ENCODE data around the gene RHBDD1.

RHBDD1 gene

DNA sequence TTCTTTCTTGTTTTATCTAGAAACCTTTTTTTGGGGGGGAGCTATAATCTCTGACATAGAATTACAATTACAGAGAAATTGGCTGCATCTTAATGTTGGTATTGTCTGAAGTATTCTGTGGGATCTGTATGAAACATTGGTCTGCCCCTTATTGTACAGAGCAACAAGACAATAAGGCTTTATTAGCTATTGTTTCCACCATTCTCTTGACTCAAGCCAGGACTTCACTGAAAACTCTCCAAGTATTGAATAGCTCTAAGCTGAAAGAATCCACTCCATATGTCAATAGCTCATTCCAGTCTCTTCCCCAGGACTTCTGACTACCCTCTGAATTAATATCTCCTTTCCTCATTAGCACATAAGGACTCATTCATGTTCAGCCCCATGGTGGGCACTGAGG, 77.8 kb downstream of the RHBDD1 start:
- no peak for DNase-seq (ENCODE audit: low read depth, low spot score)

DNA sequence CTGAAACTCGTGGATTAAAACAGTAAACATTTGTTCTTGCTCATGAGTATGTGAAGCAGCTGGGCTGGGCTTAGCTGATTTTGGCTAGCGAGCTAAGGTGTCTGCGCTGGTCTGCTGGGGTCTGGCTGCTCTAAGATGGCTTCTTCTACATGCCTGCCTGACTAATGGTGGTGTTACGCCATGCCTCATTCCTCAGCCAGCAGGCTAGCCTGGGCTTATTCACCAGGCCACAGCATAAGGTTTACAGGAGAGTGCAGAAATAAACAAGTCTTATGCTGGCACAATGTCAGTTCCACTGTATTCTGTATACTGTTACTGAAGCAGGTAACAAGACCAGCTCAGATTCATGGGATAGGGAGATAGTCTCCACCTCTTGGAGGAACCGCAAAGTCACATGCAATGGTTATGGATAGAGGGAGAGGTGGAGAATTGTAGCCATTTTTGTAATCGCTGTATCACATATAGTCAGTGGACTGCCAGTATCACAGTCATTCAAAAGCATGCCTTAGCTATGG, 80.0 kb downstream of the RHBDD1 start:
- no peak for DNase-seq (ENCODE audit: low read depth, low spot score)

DNA sequence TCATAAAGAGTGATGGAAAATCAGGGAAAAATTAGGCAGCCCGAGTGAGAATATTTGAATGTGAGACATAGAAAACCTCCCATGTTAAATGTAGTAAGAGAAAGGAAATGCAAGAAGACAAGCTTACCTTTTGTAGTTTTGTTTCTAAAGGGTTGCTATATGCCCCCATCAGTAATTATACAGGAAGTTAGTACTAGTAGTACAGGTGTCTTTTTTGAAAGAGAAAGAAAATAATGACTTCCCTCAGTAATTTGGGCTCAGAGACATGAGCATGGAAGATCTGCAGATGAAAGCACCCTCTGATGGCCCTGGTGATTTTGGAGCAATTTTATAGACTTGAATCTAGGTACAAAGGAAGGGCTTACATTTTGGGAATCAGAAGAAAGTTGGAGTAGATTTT, 80.8 kb downstream of the RHBDD1 start:
- no peak for DNase-seq (ENCODE audit: low read depth, low spot score)

DNA sequence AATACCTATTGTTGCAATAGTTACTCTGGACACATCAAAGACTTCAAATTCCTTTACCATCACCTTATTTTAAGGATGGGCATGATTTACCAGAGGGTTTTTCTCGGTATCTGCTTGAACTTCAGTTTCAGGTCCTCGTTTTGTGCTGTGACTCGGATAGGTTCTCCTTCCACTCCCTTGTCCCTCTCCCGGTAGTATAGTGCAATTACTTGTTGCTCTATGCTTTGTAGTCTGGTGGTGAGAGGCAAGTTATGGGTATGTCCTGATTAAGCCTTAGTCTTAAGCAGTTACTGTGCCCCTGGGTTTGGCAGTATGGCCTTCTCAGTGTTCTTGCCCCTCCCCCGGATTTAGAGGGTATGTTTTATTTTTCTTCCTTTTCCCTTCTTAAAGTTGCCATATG, 96.6 kb downstream of the RHBDD1 start:
- no peak for DNase-seq (ENCODE audit: low read depth, low spot score)

DNA sequence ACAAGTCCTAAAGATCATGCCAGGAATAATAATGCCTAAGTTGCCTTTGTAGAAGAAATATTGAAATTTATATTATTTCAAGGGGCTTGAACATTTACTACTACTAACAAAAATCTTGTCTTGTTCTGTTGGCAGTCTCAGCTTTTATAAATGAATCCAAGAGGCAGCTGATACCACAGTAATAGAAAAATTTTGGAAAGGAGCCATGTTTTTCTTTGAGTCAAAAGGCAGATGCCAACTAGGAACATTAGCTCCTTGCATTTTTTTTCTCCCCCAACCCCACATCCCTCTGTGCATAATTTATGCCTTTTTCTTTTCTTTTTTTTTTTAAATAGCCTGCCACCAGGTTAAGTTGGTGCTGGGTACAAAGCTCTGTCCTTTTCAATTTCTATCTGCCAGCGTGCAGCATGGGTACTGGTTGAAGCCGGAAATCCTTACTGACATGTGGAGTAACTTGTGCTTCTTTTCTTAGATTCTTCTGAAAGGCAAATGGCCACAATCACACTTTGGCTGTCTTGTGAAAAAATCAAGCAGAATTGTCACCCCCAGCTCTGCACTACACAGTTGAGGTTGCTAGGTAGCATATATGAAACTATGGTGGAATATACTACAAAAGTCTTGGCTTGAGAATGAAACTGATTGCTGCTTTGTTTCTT, 98.8 kb downstream of the RHBDD1 start:
- DNase-seq (ENCODE audit: low read depth, low spot score) = no peak

DNA sequence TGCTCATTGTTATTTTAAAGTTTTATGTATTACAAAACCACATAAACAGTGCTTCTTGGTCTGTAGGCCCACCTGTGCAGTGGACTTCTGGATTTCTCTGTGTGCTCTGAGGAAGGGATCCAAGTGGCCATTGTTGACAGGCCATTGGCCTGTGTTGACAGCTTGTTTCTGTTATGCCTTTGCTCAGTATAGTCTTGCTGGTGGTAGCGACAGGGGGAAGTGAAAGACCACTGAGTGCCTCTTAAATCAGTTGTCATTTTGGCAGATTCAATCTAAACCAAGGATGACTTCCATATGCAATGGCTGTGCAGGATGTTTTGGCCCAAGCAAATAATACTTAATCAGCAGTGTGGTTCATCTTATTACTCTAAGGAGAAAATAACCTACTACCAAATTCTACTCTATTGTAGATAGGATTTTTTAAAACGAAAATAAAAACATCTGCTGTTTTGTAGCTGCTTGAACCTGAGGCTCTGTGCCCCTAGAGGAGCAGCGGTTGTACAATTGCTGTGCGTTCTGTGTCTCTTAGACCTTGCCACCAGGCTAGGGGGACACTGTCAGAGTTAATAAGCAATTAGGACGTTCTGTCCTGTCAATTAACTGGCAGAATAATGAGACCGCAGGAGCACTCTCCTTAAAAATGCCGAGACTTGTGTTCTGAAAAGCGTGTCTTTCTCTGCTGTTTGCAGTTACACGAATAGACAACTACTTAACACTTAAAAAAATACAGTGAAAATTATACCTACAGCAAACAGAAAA, 108.2 kb downstream of the RHBDD1 start:
- DNase-seq (ENCODE audit: low read depth, low spot score) = no peak

DNA sequence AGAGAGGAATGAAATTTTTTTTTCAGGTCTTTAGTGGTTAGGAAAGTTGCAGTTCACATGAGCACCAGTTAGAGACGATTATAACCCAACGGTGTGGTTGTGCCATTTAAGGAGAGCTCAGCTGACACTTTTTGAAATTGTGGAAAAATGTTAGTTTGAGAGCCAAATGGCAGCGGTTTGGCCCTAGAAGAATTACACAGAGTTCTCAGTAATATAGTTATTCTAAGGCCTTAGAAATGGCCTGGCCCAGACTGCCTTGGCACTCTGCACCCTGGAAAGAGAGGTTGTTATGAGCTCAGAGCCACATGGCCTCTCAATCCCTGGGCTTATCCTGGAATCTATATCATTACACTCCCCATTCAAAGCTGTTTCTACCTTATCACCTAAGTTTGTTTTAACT, 117.4 kb downstream of the RHBDD1 start:
- no peak for DNase-seq (ENCODE audit: low read depth, low spot score)

DNA sequence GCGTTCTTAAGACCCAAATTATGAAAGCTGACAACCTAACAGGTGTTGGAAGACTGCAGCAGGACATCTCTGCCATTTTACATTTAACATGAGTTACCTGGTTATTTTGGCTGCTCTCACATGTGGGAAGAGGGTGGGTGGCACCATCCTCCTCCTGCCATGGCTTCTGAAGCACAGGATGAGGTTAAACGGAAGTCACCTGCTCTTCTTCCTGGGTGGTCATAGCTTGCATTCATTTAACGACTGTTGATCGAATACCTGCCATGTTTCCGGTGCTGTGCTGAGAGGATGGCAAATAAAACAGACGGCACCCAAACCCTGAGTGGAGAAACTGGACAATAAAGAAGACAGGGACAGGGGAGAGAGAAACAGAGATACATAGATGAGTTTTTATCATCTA, 118.0 kb downstream of the RHBDD1 start:
- no peak for DNase-seq (ENCODE audit: low read depth, low spot score)

DNA sequence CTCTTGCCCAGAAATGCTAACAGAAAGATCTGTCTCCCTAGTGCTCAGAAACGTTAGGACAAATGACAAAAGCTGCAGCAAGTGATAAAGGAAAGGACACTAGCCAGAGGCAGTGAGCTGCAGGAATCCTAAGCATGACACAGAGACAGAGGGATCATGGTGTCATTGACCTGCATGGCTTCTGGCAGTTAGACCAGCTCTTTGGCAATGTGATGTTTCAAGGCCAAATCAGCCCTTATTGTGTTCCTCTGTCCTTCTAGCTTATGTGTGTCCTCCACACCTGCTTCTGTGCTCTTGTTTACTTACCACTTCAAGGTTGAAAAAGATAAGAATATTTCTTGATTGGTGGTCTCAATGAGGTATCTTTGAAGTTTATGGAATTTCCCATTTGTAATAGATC, 120.8 kb downstream of the RHBDD1 start:
- no peak for DNase-seq (ENCODE audit: low read depth, low spot score)

DNA sequence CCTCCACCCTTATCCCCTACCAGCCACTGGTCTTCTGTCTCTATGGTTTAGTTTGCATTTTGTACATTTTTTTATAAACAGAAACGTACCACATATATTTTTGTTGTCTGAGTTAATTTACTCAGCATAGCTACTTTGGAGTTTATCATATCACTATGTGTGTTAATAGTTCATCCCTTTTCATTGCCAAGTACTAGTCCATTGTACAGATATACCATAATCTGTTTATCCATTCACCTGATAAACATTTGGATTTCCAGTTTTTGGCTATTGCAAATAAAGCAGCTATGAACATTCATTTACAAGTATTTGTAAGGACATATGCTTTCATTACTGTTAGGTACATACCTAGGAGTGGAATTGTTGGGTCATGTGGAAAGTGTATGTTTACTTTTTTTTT, 123.6 kb downstream of the RHBDD1 start:
- no peak for DNase-seq (ENCODE audit: low read depth, low spot score)

DNA sequence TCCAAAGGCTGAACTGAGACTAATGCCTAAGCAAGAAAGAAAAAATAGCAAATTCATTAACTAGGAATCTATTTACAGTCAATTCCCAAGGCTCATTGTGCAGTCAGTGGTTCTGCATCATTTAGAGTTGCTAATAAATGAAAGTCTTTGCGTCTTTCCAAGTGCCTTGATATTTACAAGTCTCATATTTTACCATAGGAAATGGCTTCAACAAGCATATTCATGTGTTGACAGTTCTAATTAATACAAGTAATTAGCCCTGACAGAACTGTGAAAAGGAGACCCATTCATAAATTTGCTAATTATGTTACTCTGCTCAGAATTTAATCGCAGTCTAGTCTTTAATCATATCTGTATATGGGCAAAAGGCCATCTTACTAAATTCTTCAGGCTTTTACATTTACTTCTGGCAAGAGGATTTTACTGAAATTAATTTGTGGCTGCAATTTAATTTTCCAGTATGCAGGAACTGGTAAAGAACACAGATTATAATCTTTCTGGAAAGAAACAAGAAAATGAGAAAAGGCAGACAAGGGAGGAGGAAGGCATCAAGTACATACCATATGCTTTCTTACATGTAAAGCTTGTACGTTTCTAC, 126.4 kb downstream of the RHBDD1 start:
- DNase-seq (ENCODE audit: low read depth, low spot score) = no peak

DNA sequence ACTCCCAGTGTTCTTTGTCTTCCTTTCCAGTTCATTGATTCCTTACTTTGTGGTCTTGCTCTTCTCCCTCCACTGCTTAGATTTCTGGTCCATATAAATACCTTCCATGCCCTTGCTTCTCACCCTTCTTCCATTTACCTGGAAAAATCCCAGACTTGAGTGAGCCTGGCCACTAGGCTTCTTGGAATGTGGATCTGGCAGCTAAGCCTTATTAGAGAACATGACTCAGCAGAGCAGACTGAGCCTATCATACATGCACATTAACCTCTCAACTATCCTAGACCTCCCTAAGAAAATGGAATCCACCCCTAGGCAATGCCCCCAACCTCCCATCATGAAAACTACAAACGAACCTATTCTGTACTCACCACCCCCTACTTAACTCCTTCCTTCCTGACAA, 127.7 kb downstream of the RHBDD1 start:
- DNase-seq (ENCODE audit: low read depth, low spot score) = no peak

DNA sequence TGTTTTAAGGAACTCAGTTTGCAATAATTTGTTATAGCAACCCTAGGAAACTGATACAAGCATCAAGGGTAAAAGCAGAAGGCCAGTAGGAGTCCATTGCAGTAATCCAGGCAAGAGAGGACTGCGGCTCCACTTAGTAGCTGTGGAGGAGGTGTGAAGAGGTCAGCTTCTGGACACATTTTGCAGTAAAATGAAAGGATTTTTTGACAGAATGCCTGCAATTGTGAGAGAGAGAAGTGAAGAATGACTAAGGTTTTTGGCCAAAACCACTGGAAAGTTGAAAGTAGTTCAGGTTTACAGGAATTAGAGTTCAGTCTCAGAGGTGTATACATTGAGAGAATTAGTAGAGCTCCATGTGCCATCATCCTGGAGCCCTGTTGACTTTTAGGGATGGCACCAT, 129.5 kb downstream of the RHBDD1 start:
- no peak for DNase-seq (ENCODE audit: low read depth, low spot score)

DNA sequence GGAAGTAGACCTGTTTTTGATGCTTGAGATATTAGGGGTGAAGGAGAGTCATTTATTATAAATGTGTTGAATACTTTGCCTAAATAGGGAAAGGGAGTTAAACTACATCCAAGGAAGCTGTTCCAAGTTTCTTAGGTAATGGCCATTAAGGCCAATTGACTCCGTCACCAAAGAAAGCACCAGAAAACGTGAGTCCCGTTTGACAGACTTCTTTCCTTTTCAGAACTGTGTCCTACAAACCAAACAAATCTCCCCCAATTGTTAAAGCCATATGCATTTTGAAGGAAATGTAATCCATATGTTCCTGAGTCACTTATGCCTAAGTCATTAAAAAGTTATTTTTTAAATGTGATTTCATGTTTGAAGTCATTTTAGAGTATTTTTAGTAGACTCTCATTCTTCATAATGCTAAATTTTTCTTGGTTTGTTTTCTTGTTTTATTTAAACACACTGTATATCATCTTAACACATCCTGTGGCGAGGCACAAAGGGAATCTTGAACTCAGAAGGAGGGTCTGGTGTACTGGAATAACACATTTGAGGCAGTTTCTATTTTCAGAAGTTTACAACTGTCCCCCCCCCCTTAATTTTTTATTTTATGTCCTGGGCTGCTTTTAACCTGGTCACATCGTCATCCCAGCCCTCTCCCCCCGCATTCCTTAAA, 133.7 kb downstream of the RHBDD1 start:
- no peak for DNase-seq (ENCODE audit: low read depth, low spot score)

DNA sequence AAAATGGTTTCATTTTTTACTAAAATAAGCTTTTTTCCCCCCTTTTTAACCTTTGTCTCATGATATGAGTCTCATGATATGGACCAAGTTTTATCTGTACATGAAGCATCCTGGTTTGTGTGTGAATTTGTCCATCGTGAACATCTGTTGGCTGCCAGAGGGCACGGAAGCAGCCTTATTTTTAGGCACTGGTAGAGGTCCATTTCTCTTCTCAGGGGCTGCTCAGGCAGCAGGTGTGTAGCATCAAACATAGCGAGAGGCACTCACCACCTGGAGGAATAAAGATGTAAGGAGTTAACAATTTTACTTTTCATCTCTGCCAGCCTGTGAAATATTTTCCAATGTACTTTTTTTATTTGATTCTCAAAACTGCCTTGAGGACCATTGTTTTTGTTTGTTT, 134.5 kb downstream of the RHBDD1 start:
- DNase-seq (ENCODE audit: low read depth, low spot score) = no peak

DNA sequence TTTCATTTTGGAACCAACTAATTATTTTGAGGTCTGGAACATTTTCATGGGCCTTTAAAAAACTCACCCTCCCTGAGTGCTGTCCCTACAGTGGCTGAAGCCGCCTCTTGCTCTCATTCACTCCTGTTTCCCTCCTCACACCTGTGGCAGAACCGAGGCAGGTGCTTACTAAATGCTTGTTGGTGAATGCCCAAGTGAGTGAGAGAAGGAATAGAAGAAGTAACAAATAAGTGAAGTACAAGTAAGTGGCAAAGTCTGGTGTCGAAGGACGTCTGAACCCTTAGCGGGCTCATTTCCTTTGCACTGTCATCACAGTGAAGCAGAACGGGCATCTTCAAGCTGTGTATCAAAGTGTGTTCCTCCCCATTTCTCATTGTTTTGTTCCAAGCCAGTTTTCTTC, 135.2 kb downstream of the RHBDD1 start:
- no peak for DNase-seq (ENCODE audit: low read depth, low spot score)

DNA sequence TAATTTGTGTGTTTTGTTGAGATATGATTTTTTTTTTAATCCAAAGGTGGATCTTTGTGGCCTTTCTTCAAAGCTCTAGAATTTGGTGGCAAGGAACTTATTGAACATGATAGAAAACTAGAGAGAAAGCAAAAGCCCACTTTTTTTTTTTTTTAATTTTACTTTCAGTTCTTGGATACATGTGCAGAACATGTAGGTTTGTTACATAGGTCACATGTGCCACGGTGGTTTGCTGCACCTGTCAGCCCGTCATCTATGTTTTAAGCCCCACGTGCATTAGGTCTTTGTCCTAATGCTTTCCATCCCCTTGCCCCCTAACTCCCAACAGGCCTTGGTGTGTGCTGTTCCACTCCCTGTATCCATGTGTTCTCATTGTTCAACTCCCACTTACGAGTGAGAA, 135.9 kb downstream of the RHBDD1 start:
- DNase-seq (ENCODE audit: low read depth, low spot score) = no peak

DNA sequence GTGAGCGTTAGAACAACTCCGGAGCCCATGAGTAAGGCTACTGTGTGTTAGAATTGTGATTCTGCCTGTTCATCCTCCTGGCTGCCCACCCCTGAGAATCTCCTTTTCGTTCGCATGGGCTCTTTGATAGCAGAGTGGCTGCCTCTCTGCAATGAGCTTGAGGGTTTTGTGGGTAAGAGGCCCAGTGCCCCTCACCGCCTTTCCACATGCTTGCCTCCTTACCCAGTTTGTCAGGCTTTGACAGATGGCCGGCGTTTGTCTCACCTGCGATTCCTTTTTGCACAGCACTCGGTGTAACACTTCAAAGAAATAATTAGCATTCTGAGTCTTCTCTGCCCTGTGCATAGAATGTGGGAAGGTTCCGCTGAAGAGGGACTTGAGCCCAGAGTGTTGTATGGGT, 138.0 kb downstream of the RHBDD1 start:
- DNase-seq (ENCODE audit: low read depth, low spot score) = no peak

DNA sequence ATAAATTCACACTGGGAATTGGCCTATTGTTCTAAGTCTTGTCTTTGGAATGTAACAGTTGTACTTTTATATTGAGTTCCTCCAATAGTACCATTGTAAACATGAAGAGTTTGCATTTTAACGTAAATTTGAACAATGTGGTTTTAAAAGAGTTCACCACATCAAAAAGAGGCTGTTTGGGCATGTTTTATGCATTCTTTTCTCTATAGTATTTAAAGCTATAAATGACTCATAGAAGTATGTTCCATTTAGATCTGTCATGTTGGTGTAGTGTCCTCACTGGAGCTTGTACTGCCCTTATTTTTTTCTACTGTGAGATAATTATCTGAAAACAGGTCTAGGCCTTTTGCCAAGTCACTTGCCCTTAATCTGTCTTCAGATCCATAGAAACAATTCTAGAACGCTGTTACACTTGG, 141.9 kb downstream of the RHBDD1 start:
- DNase-seq (ENCODE audit: low read depth, low spot score) = no peak

DNA sequence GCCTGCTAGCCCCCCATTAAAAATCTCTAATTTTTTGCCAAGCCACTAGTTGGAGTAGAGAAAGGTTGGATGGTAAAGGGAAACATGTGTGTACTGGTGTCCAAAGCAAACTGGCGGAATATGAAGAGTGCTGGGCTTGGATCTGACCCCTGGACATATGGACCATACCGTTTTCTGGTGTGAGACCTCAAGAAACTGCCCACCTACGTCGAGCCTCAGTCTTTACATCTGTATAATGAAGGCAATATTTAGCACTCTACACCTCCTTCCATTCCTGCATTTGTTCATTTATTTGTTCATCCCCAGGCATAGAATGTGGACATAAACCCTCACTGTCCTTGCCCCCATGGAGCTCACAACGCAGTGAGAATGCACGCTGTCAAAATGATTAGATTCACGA, 142.4 kb downstream of the RHBDD1 start:
- DNase-seq (ENCODE audit: low read depth, low spot score) = no peak

DNA sequence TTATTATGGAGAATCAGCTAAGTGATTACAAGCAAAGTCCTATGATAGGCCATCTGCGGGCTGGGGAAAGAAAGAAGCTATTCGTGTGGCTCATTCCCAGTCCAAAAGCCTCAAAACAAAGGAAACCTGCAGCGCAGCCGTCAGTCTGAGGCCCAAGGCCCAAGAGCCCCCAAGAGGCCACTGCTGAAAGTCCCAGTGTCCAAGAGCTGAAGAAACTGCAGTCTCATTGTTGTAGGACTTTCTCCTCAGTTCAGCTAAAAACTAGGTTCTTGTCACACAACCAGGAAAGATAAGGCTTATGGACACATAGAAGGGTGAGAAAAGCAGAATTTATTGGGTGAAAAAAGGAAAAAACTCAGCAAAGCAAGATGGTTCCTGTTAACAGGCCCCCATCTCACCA, 143.2 kb downstream of the RHBDD1 start:
- no peak for DNase-seq (ENCODE audit: low read depth, low spot score)

DNA sequence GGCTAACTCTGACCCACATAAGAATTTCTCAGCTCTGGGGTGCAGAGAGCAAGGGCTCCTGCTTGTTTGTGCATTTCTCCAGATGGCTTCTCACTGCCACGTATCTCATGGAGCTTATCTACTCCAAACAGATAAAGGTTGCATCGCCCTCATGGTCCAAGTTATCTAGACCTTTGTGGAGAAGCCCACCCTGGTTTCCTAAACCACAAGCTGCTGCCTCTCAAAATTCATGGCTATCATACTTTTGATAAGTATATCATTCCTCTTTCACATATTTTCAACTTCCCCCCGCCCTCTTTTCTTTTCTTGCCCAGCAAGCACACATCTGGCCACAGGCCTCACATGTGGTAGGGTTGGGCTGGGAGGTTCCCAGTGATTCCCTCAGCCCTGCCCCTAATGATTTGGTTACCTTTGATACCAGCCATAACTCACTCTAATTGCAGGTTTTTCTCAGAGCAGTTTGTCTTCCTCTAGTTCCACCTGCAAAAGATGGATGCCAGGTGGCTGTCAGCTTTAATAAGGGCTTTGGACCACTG, 146.0 kb downstream of the RHBDD1 start:
- no peak for DNase-seq (ENCODE audit: low read depth, low spot score)

All from smooth muscle cell of the brain vasculature (primary cell).